SK-N-MC (cell line): ENCODE measurements around the gene KREMEN2.

ENCODE experiments used
- DNase-seq: peaks from one replicate; pipeline ENCODE4 v3.0.0-alpha.2; 2011; ENCODE audit warnings: low read depth, low spot score
- H3K27ac ChIP-seq: fragments of 200-600 bp; sonication (generic); 2 replicates; pipeline ENCODE4 v1.5.1; 2016; ENCODE audit warnings: mixed run types
- H3K36me3 ChIP-seq: fragments of 200-600 bp; sonication (generic); 2 replicates; pipeline ENCODE4 v1.6.1; 2017; ENCODE audit warnings: antibody characterized with exemption, low read length, mixed read lengths; ENCODE audit not compliant: insufficient read depth
- H3K4me3 ChIP-seq: fragments of 200-600 bp; sonication (generic); 2 replicates; pipeline ENCODE4 v1.5.1; 2016
- H3K9ac ChIP-seq: fragments of 200-600 bp; sonication (generic); 2 replicates; pipeline ENCODE4 v1.8.0; 2017; ENCODE audit warnings: mixed run types, mixed read lengths; ENCODE audit not compliant: insufficient read length
- H3K9me3 ChIP-seq: fragments of 200-600 bp; sonication (generic); 2 replicates; pipeline ENCODE4 v1.6.1; 2017; ENCODE audit warnings: low read depth, mild to moderate bottlenecking, antibody characterized with exemption, low read length, moderate library complexity, mixed read lengths
- EZH2 ChIP-seq: fragments of 200-600 bp; sonication (generic); IDR thresholded peaks from one replicate; pipeline ENCODE4 v1.6.1; 2017; ENCODE audit warnings: antibody characterized with exemption
- FOXP2 ChIP-seq: optimal IDR thresholded peaks from 2 replicates; pipeline ENCODE3; 2011; ENCODE audit warnings: mild to moderate bottlenecking, moderate library complexity; ENCODE audit not compliant: insufficient read depth; ENCODE audit errors: extremely low read length, control extremely low read depth
- POLR2AphosphoS5 ChIP-seq: IDR thresholded peaks from 2 replicates; pipeline ENCODE4 v1.6.1; 2012; ENCODE audit warnings: mild to moderate bottlenecking, low read depth, low read length, borderline replicate concordance

The KREMEN2 gene

DNA sequence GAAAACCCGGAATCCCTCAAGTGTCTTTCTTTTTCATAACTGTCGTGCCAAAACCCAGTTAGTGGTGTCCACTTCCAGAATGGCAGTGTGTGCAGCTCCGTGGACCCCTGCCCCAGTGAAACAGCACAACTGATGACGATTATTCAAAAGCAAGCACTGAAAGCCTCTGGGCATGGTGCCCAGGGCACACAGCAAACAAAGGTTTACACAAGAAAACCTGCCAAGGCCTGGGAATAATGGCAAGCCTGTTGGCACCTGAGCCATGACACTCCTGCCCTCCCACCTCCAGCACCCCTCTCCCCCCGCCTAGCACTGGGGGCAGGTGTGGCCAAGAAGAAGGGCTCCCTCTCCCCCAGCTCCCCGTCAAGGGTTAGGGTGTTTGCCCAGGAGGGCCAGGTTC, 13.4 kb downstream of the KREMEN2 start:
- no peak for TF ChIP-seq FOXP2
- TF ChIP-seq EZH2: no peak
- TF ChIP-seq POLR2AphosphoS5: no peak
- DNase-seq: no peak
- Histone ChIP-seq H3K9me3 (no peaks in the 10 kb centered on the region), H3K36me3 (peaks cover 17% of the 10 kb centered on the region; the same call in 1 of the 2 replicates), H3K27ac (no peak overlapping the region), H3K9ac (no peak overlapping the region), H3K4me3 (no peak overlapping the region)

DNA sequence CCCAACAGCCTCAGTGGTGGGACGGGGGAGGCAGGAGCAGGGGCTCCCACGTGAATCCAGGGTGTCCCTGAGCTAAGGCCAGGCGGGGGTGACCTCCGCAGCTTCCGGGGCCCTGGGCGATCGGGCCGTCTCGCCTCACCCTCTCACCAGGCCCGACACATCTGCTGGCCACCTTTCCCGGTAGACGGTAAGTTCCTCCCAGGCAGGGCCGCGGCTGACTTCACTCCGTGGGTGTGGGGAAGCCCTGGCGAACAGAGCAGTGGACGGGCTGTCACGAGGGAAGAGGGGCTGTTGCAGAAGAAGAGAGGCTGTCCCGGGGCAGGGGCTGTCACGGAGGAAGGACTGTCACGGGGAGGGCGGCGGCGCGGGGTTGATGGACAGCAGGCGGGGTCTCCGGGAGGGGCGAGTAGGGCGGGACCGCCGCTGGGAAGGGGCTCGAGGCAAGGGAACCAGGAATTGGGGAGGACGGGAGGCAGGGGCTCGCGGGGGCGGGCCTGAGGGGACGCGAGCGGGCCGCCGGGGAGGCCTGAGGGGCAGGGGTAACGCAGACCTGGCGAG, 15.7 kb downstream of the KREMEN2 start:
- no peak for TF ChIP-seq POLR2AphosphoS5
- no peak for TF ChIP-seq EZH2
- no peak for TF ChIP-seq FOXP2
- Histone ChIP-seq H3K4me3 (peak overlapping the region; percentile 89), H3K9me3 (no peaks in the 10 kb centered on the region), H3K27ac (peak overlapping the region; percentile 64; the same call in 1 of the 2 replicates), H3K9ac (peak overlapping the region; percentile 92), H3K36me3 (peaks cover 13% of the 10 kb centered on the region; the same call in 1 of the 2 replicates)
- no peak for DNase-seq

DNA sequence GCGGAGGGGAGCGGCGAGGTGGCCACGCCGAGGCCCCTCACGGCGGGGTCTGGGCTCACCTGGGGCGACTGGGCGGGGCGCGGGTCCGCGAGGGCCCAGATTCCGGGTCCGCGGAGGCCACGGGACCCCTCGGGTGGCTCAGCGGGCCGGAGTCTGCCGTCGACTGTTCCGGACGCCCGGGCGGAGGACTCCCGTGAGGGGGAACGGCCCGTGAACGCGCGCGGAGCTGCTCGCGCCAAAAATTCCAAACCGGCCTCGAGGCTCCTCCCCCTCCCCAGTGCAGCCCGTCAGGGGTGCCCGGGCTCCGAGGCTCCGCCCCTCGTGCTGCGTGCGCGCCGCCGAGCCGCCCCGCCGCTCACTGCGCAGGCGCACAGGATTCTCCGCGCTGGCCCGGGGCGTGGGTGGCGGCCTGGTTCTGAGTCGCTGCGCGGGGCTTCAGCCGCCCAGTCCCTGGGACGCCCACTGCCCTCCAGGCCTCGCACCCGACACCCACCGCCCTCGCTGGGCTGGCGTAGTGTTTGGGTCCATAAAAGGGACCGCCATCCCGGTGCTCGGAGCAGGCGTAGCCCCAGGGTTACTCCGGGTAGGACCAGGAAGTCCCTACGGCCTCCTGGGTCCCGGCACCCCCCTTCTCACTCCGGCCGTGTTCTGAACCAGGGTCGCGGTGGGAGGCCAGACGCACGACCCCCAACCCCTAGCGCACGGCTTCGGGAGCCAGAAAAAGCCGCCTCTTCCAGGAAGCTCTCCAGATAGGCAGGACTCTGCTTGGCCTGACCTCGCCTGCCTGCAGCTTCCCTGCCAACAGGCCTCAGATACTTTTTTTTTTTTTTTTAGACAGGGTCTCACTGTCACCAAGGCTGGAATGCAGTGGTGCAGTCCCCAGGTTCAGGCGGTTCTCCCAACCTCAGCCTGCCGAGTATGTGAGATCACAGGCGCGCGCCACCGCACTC, 16.4 kb downstream of the KREMEN2 start, which contains the start of gene PKMYT1:
PKMYT1 (minus strand) TSS at position 220 of the 950 bp plus-strand sequence. CDS start 789 bp downstream, outside the sequence.
- Histone ChIP-seq H3K9ac (peak within 1 kb of the TSS; percentile 92), H3K27ac (peak within 1 kb of the TSS; percentile 74; the same call in 1 of the 2 replicates), H3K4me3 (peak within 1 kb of the TSS; percentile 89), H3K9me3 (no peaks in the 10 kb centered on the region), H3K36me3 (peaks cover 6% of the 10 kb centered on the region; the same call in 1 of the 2 replicates)
- no peak for DNase-seq
- TF ChIP-seq FOXP2 (no peak), EZH2 (no peak), POLR2AphosphoS5 (peak; percentile 91)

DNA sequence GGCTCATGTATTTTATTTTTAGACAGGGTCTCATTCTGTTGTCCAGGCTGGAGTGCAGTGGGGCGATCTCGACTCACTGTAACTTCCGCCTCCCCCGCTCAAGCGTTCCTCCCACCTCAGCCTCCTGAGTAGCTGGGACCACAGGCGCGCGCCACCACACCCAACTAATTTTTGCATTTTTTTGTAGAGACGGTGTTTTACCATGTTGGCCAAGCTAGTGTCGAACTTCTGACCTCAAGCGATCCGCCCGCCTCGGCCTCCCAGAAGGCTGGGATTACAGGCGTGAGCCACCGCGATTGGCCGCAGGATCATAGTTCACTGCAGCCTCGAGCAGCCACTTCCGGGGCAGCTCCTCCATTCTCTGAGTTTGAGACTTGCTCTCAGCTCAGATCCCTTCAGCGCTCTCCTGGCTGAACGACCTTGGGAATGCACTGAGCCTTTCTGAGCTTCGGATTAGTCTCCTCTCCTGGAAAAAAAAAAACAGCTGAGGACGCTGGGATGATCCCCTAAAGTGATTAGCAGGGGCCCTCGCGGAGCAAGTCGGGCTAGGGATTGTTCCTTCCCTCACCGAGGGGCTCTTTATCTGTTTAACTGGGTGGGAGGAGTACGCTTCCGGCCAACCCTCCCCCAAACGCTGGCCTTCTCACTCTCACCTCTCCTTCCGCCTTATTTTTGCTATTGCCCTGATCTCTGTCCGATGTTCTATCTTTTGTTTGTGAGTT, 17.3 kb downstream of the KREMEN2 start:
- Histone ChIP-seq H3K4me3 (no peak overlapping the region; the same call in 1 of the 2 replicates), H3K27ac (0 out of 2 replicates have a peak overlapping the region, but pooled peaks have one; percentile 44), H3K9me3 (no peaks in the 10 kb centered on the region), H3K36me3 (no peaks in the 10 kb centered on the region; the same call in 1 of the 2 replicates), H3K9ac (peak overlapping the region; percentile 39)
- no peak for DNase-seq
- no peak for TF ChIP-seq FOXP2
- TF ChIP-seq EZH2: no peak
- TF ChIP-seq POLR2AphosphoS5: no peak

DNA sequence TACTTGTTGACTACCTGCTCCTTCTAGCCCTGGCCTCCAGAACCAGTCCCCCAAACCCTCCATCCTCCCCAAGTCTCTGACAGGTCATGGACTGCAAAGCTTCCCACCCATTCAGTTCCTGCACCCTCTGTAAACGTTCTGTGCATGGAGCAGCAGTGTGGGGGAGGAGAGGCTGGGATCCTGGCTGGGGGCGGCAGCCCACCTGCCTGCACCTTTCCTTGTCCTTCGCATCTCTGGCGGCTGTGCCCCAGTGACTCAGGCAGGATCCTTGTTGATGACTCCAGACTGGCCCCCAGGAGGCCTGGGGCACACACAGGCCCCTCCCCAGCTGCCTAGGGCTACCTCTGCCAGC, 17.8 kb downstream of the KREMEN2 start:
- TF ChIP-seq EZH2: no peak
- no peak for TF ChIP-seq POLR2AphosphoS5
- TF ChIP-seq FOXP2: no peak
- Histone ChIP-seq H3K4me3 (no peak overlapping the region), H3K27ac (no peak overlapping the region), H3K9ac (peak overlapping the region; percentile 39), H3K9me3 (no peaks in the 10 kb centered on the region), H3K36me3 (no peaks in the 10 kb centered on the region; the same call in 1 of the 2 replicates)
- no peak for DNase-seq

DNA sequence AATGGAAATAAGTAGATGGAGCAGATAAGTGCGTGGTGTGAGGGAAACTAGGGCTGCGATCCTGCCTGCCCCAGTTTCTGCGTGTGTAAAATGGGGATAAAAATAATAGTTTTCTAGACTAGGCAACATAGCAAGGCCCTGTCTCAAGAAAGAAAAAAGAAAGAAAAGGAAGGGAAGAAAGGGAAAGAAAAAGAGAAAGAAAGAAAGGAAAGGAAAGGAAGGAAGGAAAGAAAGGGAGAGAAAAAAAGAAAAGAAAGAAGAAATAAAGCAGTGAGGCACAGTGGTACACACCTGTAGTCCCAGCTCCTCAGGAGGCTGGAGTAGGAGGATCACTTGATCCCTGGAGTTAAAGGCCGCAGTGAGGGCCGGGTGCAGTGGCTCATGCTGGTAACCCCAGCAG, 18.3 kb downstream of the KREMEN2 start:
- H3K9ac ChIP-seq: no peak overlapping the region

DNA sequence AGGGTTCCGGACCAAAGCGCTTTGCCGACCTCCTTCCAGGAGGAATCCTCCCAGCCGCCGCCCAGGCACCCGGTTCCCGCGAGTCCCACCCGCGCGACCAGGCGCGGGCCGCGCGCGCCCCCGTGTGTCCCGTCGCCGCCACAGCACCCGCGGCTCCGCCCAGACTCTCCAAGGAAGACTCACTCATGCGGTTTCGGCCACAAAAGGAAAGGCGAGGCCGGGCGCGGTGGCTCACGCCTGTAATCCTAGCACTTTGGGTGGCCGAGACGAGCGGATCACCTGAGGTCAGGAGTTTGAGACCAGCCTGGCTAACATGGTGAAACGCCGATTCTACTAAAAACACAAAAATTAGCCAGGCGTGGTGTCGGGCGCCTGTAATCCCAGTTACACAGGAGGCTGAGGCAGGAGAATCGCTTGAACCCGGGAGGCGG, 19.6 kb downstream of the KREMEN2 start:
- Histone ChIP-seq H3K27ac (no peak overlapping the region), H3K9ac (no peak overlapping the region)
- no peak for DNase-seq

More for the DNA sequence above, 18.3 kb downstream of the KREMEN2 start:
- TF ChIP-seq POLR2AphosphoS5 (no peak), FOXP2 (no peak), EZH2 (no peak)
- no peak for DNase-seq
- Histone ChIP-seq H3K36me3 (no peaks in the 10 kb centered on the region; the same call in 1 of the 2 replicates), H3K4me3 (no peak overlapping the region), H3K9me3 (no peaks in the 10 kb centered on the region), H3K27ac (peak overlapping the region; percentile 11; the same call in 1 of the 2 replicates)

More for the DNA sequence above, 19.6 kb downstream of the KREMEN2 start:
- H3K9me3 ChIP-seq: no peaks in the 10 kb centered on the region
- no peak for TF ChIP-seq POLR2AphosphoS5
- no peak for TF ChIP-seq FOXP2
- no peak for TF ChIP-seq EZH2
- peak overlapping the region; percentile 66 for H3K4me3 ChIP-seq
- H3K36me3 ChIP-seq: no peaks in the 10 kb centered on the region
